ENCODE results near the gene RMRP.

GRCh38 chr9:35665471-35665818 lies 7.6 kb upstream of the RMRP start:
- TF ChIP-seq CTCF (IDR thresholded peaks at IDR 0.05; ENCODE audit: low read depth, low read length), result no peak
- no peak for TF ChIP-seq POLR2A (IDR thresholded peaks at IDR 0.05; ENCODE audit: extremely low read depth, insufficient read length)
